Neural progenitor cell (in vitro differentiated cells): Measurements from ENCODE around the gene SPATA3. TPM values are rescaled to one million over a fixed set of nuclear protein-coding genes. Genes with fewer than 3 reads are reported as not detected.

Experiments used
- DNase-seq: peaks from one replicate; pipeline ENCODE4 v3.0.0-alpha.2; 2016; ENCODE audit warnings: low spot score
- H2AFZ ChIP-seq: fragments of 200-600 bp; sonication (generic); replicated peaks from 2 replicates; pipeline ENCODE4 v1.6.1; 2016; ENCODE audit warnings: antibody characterized with exemption
- H3F3A ChIP-seq: fragments of 200-600 bp; sonication (generic); 2 replicates; pipeline ENCODE4 v1.6.1; 2016; ENCODE audit warnings: antibody characterized with exemption, low read depth
- H3K27ac ChIP-seq: fragments of 200-600 bp; sonication (generic); 2 replicates; pipeline ENCODE4 v1.5.1; 2016; ENCODE audit warnings: mild to moderate bottlenecking
- H3K27me3 ChIP-seq: fragments of 200-600 bp; sonication (generic); 2 replicates; pipeline ENCODE4 v1.6.1; 2016; ENCODE audit warnings: mild to moderate bottlenecking, moderate library complexity
- H3K36me3 ChIP-seq: fragments of 200-600 bp; sonication (generic); 2 replicates; pipeline ENCODE4 v1.5.1; 2016
- H3K4me1 ChIP-seq: fragments of 200-600 bp; sonication (generic); 2 replicates; pipeline ENCODE4 v1.6.1; 2016; ENCODE audit warnings: mixed run types
- H3K4me2 ChIP-seq: fragments of 200-600 bp; sonication (generic); 2 replicates; pipeline ENCODE4 v1.6.1; 2016
- H3K4me3 ChIP-seq: fragments of 200-600 bp; sonication (generic); 2 replicates; pipeline ENCODE4 v1.5.1; 2016
- H3K79me2 ChIP-seq: fragments of 200-600 bp; sonication (generic); 2 replicates; pipeline ENCODE4 v1.6.1; 2016; ENCODE audit warnings: low read depth
- H3K9ac ChIP-seq: fragments of 200-600 bp; sonication (generic); 2 replicates; pipeline ENCODE4 v1.6.1; 2016
- H3K9me3 ChIP-seq: fragments of 200-600 bp; sonication (generic); 2 replicates; pipeline ENCODE4 v1.5.1; 2016; ENCODE audit warnings: low read depth
- H4K20me1 ChIP-seq: fragments of 200-600 bp; sonication (generic); 2 replicates; pipeline ENCODE4 v1.6.1; 2016; ENCODE audit warnings: low read depth
- H3K27ac Mint-ChIP-seq: 3 replicates; pipeline ENCODE4 v1.8.0; 2021; ENCODE audit warnings: mixed read lengths
- H3K27me3 Mint-ChIP-seq: 2 replicates; pipeline ENCODE4 v1.8.0; 2022; ENCODE audit warnings: low read depth, mild to moderate bottlenecking, inconsistent platforms, moderate library complexity, mixed read lengths; ENCODE audit not compliant: insufficient read depth
- H3K36me3 Mint-ChIP-seq: 3 replicates; pipeline ENCODE4 v1.8.0; 2021; ENCODE audit warnings: mixed read lengths
- H3K4me1 Mint-ChIP-seq: 3 replicates; pipeline ENCODE4 v1.8.0; 2021; ENCODE audit warnings: mixed read lengths
- H3K4me3 Mint-ChIP-seq: 3 replicates; pipeline ENCODE4 v1.8.0; 2021; ENCODE audit warnings: mild to moderate bottlenecking, moderate library complexity, mixed read lengths
- H3K9me3 Mint-ChIP-seq: 3 replicates; pipeline ENCODE4 v1.8.0; 2020; ENCODE audit warnings: mixed read lengths
- CTCF ChIP-seq: fragments of 200-600 bp; sonication (generic); IDR thresholded peaks from 2 replicates; pipeline ENCODE4 v1.5.1; 2017; ENCODE audit warnings: antibody characterized with exemption, mild to moderate bottlenecking
- EZH2 ChIP-seq: fragments of 200-600 bp; sonication (generic); IDR thresholded peaks from 2 replicates; pipeline ENCODE4 v1.6.1; 2017; ENCODE audit warnings: antibody characterized with exemption, mild to moderate bottlenecking, moderate library complexity
- EZH2phosphoT487 ChIP-seq: fragments of 200-600 bp; sonication (generic); IDR thresholded peaks from 2 replicates; pipeline ENCODE4 v1.6.1; 2017; ENCODE audit warnings: antibody characterized with exemption
- total RNA-seq: library from RNA; depleted of rRNA; stranded (reverse); fragments of >200 nt; gene quantifications from 2 replicates; pipeline ENCODE4 v1.2.3, GENCODE V29; 2015; ENCODE audit warnings: low replicate concordance

Gene SPATA3
- not detected in 2 replicates for total RNA-seq

- no peaks in the 10 kb centered on the region for H3K36me3 Mint-ChIP-seq
- H3K4me2 ChIP-seq: no peak within 1 kb of the TSS
- H3F3A ChIP-seq: no peaks in the 10 kb centered on the region
- peaks cover 17% of the 10 kb centered on the region for H3K27me3 ChIP-seq
- H3K27me3 Mint-ChIP-seq: peaks cover 4% of the 10 kb centered on the region
- H3K4me1 Mint-ChIP-seq: no peaks in the 10 kb centered on the region
- no peak for DNase-seq
- H3K4me3 ChIP-seq: no peak within 1 kb of the TSS
- no peaks in the 10 kb centered on the region for H3K9me3 ChIP-seq
- H2AFZ ChIP-seq: no peak within 1 kb of the TSS
- no peaks in the 10 kb centered on the region for H3K36me3 ChIP-seq
- no peak within 1 kb of the TSS for H3K4me3 Mint-ChIP-seq
- no peak for TF ChIP-seq EZH2phosphoT487
- no peak for TF ChIP-seq EZH2
- no peak for TF ChIP-seq CTCF
- no peak within 1 kb of the TSS for H3K27ac Mint-ChIP-seq
- H3K27ac ChIP-seq: no peak within 1 kb of the TSS
- no peaks in the 10 kb centered on the region for H3K79me2 ChIP-seq
- H3K9me3 Mint-ChIP-seq: peaks cover 2% of the 10 kb centered on the region
- H4K20me1 ChIP-seq: no peaks in the 10 kb centered on the region
- no peak within 1 kb of the TSS for H3K9ac ChIP-seq
- H3K4me1 ChIP-seq: no peaks in the 10 kb centered on the region
Measured at GRCh38 chr2:230995821-230996220, at the start of gene SPATA3. Gene SPATA3, plus strand, starts transcription at chr2:230996121. Its CDS starts 113 bp downstream, at chr2:230996234.

GRCh38 chr2:230946429-230947234 is 49.3 kb upstream of the SPATA3 start:
- Histone ChIP-seq H3K9ac (no peak overlapping the region), H3F3A (no peaks in the 10 kb centered on the region), H3K4me2 (no peak overlapping the region), H3K79me2 (no peaks in the 10 kb centered on the region), H3K27me3 (no peaks in the 10 kb centered on the region), H2AFZ (no peak overlapping the region), H3K4me1 (no peaks in the 10 kb centered on the region), H3K36me3 (no peaks in the 10 kb centered on the region), H4K20me1 (no peaks in the 10 kb centered on the region), H3K27ac (no peak overlapping the region), H3K9me3 (no peaks in the 10 kb centered on the region), H3K4me3 (no peak overlapping the region)
- no peak for DNase-seq
- no peaks in the 10 kb centered on the region for H3K9me3 Mint-ChIP-seq
- no peak overlapping the region for H3K27ac Mint-ChIP-seq
- TF ChIP-seq EZH2 (no peak), CTCF (no peak), EZH2phosphoT487 (no peak)
- no peaks in the 10 kb centered on the region for H3K27me3 Mint-ChIP-seq
- no peaks in the 10 kb centered on the region for H3K36me3 Mint-ChIP-seq
- H3K4me1 Mint-ChIP-seq: peaks cover 4% of the 10 kb centered on the region
- no peak overlapping the region for H3K4me3 Mint-ChIP-seq

GRCh38 chr2:230947235-230947576 is 48.7 kb upstream of the SPATA3 start:
- TF ChIP-seq CTCF (no peak), EZH2 (no peak), EZH2phosphoT487 (no peak)
- no peak overlapping the region for H2AFZ ChIP-seq
- H3K9ac ChIP-seq: no peak overlapping the region
- H3F3A ChIP-seq: no peaks in the 10 kb centered on the region
- no peak overlapping the region for H3K27ac ChIP-seq
- Mint-ChIP-seq H3K4me1 (no peaks in the 10 kb centered on the region), H3K27me3 (no peaks in the 10 kb centered on the region), H3K4me3 (no peak overlapping the region), H3K36me3 (no peaks in the 10 kb centered on the region), H3K9me3 (no peaks in the 10 kb centered on the region), H3K27ac (no peak overlapping the region)
- no peaks in the 10 kb centered on the region for H4K20me1 ChIP-seq
- H3K4me2 ChIP-seq: no peak overlapping the region
- H3K79me2 ChIP-seq: no peaks in the 10 kb centered on the region
- H3K4me1 ChIP-seq: no peaks in the 10 kb centered on the region
- no peak overlapping the region for H3K4me3 ChIP-seq
- H3K9me3 ChIP-seq: no peaks in the 10 kb centered on the region
- no peaks in the 10 kb centered on the region for H3K36me3 ChIP-seq
- no peak for DNase-seq
- H3K27me3 ChIP-seq: no peaks in the 10 kb centered on the region
